GM19395 (cell line): Measurements from ENCODE around the gene IKZF4.
A peak's percentile ranks its signal among the peaks of the same experiment; 100 is the strongest.
"Not testable (repeated sequence)": the region's sequence is repeated elsewhere in the genome, so short reads cannot be mapped to it uniquely, and the experiment has no call there.

Experiments
- ATAC-seq: cut with Tn5 transposase; IDR thresholded peaks from one replicate; pipeline ENCODE4 v1.9.1; 2021; ENCODE audit warnings: mild to moderate bottlenecking, moderate library complexity; ENCODE audit not compliant: unreplicated experiment

IKZF4 gene

DNA sequence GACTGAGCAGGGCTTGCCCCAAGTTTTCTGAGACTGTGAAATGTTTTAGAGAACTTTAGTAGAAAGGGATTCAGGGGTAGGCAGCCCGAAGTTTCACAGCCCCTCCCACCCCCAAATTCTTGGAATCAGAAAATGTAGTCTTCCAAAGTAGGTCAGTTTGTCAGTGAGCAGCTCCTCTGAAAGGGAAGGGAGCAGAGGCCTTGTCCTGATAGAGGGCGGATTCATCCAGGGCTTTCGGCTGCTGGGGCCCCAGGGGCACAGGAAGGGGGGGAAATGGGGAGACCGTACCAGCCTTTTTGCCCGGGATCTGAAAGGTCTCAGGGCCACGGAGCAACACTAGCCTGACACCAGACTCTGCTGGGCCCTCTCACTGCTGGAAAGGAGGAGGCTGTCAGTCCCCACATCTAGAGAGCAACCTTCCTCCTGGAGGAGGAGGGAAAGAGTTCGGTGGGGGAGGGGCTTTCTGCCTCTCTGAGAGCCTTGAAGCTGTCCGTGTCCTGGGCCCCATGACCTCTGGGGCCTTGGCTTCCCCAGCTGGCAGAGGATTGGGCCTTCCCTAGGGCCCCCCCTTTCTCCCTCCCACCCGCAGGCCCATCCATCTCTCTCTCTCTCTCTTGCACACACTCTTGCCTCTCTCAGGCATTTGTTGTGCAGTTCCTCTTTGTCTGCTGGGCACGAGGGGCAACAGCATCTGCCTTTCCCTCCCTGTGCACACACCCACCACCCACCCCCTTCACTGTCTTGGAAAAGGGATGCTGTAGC is at the start of gene IKZF4:
Gene IKZF4 (plus strand): TSS at position 621 of the 762 bp plus-strand sequence. CDS start 451 bp downstream, outside the sequence.
- no peak for ATAC-seq

DNA sequence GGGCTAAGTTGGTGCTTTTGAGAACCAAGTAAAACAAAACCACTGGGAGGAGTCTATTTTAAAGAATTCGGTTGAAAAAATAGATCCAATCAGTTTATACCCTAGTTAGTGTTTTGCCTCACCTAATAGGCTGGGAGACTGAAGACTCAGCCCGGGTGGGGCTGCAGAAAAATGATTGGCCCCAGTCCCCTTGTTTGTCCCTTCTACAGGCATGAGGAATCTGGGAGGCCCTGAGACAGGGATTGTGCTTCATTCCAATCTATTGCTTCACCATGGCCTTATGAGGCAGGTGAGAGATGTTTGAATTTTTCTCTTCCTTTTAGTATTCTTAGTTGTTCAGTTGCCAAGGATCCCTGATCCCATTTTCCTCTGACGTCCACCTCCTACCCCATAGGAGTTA is 48.8 kb upstream of the IKZF4 start:
- no peak for ATAC-seq

DNA sequence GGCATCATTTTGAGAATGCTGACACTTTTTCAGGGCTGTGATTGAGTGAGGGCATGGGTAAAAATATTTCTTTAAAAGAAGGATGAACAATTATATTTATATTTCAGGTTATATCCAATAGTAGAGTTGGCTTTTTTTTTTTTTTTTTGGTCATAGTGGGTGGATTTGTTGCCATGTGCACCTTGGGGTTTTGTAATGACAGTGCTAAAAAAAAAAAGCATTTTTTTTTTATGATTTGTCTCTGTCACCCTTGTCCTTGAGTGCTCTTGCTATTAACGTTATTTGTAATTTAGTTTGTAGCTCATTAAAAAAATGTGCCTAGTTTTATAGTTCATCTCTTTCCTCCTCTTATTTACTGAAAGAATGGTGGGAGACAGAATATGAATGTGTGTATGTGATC is 48.4 kb upstream of the IKZF4 start:
- ATAC-seq: no peak

DNA sequence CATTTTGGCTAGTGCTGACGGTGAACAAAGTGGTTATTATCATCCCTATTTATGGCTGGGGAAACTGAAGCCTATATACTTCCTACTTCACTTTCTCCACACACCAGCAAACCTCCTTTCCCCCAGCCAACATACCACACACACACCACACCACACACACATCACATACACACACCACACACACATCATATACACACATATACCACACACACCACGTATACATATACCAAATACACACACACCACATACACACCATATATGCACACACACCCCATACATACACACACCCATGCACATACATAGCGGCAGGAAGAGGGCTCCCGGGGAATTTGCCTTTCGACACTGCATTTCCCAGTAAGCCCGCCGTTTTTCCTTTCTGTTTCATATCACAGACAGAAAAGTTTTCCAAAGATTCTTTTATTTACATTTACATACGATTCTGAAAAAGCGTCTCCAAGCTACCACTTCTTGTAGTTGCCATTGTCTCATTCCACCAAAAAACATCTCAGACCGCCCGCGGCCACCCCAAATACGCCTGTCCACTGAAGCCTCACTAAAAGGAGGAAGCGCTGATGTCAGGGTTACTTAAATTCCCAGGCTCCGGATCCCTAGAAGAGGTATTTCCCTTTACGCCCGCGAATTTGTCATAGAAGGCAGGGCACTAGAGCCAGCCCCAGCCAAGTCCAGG is 47.8 kb upstream of the IKZF4 start:
- no peak for ATAC-seq

DNA sequence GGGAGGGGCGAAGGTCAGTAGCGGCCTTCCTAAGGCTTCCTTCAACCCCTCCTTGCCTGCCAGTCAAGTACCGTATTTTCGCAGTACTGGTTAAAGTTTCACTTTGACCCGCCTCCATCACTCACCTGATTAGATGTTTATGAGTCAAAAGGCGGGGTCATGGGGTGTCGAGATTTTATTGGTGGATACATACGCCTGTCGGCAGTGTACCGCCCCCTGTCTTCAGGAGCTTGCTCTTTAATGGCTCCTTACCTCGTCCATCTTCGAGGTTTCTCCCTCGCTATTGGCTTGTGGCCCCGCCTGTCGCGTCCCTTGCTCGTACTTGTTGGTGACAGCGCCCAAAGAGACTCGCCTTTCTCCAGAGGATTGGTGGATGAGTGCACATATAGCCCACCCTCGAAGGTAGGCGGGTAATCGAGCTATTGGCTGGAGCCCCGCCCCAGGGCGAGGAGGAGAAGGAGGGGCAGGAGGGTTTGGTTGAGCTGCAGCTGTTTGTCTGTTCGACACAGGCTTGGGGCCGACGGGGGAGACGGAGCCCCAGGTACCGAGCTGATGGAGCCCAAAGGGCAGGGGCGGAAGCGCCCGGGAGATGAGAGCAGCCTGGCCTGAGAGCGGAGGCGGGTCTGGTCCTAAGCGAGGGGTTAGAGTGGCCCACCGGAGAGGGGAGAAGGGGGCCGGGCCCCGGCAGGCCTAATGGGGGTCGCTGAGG is 47.1 kb upstream of the IKZF4 start, which contains the start of gene RAB5B:
Gene RAB5B (plus strand): TSS at position 480 of the 709 bp plus-strand sequence. CDS start 12,883 bp downstream, outside the sequence.
- peak; percentile 97 for ATAC-seq

DNA sequence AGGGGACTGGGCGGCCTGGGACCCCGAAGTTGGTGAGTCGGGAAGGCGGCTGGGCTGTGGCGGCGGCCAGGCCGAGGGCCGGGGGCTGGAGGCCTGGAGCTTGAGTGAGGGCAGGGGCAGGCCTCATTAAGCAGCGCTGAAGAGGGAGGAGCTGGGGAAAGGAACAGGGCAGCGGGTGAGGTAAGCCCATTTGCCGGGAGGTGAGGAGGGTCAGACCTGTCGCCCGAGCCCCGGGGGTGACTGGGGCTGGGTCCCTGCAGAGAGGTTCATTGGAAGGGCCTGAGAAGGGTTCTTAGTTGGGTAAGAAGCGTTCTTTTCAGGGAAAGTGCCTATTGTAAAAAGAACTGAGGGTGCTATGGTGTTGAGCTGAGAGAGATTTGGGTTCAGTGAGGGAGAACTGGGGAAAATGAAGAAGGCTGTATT is 46.5 kb upstream of the IKZF4 start:
- peak; percentile 22 for ATAC-seq

DNA sequence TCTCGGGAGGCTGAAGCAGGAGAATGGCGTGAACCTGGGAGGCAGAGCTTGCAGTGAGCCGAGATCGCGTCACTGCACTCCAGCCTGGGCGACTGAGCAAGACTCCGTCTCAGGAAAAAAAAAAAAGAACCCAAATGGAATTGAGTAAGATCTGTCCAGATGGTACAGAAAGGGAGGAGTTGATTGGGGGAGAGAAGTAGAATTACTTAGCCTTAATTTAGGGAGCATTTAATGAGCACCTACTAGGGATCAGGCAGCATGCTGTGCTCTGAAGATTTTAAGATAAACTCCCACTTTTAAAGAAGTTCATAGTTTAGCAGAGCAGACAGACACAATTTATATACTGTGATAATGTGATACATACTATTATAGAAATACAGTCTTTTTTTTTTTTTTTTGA is 42.5 kb upstream of the IKZF4 start:
- no peak for ATAC-seq

DNA sequence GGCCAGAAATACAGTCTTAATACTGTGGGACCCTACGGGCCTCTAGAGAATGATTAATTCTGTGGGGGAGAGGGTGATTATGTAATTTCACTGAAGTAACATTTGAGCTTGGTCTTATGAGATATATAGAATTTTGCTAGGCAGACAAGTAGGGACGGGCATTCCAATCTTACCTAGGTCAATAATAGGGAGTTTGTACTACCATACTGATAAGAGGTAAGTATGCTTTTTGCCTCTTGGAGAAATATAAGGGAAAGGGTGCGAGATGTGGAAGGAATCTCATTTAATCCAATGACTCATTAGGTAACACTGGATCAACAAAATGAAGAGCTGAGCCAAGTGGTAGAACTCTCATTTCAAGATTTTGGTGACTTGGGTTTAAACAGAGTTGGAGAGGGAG is 41.8 kb upstream of the IKZF4 start:
- ATAC-seq: no peak

DNA sequence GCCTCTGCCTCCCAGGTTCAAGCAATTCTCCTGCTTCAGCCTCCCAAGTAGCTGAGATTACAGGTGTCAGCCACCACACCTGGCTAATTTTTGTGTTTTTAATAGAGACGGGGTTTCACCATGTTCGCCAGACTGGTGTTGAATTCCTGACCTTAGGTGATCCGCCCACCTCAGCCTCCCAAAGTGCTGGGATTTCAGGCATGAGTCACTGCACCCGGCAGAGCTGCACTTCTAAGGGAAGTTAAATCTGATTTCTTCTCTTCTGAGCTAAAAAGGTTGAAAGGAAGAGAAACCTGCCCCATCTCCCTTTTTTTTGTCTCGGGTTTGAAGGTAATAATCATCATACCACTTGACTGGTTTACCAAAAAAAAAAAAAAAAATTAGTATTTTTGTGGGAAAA is 39.0 kb upstream of the IKZF4 start:
- ATAC-seq: not testable (repeated sequence)

DNA sequence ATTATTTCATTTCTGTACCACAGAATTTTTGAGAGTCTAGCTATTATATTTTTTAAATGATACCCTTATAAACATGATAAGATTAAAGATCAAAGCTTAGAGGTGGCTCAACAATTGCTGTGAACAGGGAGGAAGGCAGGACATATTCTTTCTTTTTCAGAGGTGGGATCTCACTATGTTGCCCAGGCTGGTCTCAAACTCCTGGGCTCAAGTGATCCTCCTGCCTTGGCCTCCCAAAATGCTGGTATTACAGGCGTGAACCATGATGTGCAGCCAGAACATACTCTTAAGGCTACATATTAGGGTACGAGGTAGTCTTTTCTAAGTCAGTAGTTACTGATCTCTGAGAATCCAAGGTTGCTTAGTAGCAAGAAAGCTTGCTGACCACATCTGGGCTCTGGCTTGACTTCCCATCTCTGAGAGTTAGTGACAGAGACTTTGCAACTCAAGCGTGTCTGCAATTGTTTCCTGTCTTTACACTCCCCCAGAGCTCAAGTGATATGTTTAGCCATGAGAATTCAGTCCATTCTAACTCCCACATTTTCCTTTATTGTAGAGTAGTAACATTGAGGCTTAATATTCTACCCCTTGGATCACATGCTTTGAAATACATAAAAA is 38.4 kb upstream of the IKZF4 start:
- peak; percentile 89 for ATAC-seq

DNA sequence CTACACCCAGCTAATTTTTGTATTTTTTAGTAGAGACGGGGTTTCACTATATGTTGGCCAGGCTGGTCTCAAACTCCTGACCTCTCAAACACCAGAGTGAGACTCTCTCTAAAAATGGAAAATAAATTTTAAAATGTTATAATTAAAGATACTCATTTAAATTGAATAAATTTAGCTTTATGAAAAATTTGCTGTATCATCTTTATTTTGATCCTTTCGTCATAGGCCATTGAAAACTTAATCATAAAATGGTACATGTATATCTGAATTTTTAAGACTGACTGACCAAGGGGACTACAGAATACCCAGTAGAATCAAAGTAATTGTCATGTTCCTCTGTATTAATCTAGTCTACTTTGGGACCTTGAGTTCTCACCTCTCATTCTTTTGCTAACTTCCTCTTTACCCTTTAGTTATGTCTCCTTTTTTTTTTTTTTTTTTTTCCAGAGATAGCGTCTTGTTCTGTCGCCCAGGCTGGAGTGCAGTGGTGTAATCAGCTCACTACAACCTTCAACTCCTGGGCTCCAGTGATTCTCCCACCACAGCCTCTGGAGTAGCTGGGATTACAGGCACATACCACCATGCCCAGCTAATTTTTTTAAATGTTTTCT is 37.5 kb upstream of the IKZF4 start:
- ATAC-seq: no peak

DNA sequence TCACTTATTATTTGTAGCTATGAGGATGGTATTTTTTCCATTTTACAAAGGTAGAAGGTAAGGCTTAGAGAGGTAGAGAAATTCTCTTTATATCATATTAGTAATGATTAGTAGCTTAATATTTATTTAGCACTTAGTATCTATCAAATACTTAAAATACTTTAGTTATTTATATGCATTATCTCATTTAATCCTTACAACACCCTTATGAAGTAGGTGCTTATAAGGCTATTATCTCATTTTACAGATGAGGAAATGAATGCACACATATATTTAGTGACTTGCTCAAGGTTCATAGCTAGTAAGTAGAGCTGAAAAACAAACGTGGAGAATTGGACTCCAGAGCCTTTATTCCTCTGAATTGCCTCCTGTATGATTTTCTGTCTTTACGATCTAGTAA is 36.0 kb upstream of the IKZF4 start:
- ATAC-seq: no peak

DNA sequence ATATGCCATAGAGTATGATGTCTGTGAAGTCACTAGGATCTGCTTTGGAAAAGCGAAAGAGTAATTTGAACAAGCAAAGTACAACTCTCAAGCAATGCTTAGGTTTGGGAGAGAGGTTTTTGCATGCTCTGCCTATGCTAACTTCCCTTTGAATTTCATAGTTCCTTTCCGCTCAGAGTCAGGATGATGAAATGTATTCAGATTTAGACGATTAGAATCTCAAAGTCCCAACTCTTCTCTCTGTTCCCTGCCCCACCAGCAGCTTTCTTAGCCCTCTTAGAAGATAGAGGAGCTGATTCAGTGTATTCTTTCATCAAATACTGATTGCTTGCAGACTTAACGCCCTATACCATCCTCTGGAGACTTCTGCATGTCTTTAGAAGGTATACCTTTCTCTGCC is 35.5 kb upstream of the IKZF4 start:
- ATAC-seq: no peak

DNA sequence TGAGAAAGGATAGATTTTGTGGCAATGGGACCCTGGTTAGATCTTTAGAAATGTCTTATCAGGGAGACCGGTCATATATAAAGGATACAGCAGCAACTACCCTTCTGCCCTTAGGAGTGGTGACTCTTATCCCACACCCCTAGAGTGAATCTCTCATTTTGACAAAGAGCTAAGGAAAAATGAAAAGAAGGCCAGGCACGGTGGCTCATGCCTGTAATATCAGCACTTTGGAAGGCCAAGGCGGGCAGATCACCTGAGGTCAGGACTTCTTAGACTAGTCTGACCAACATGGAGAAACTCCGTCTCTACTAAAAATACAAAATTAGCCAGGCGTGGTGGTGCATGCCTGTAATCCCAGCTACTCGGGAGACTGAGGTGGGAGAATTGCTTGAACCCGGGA is 34.9 kb upstream of the IKZF4 start:
- ATAC-seq: not testable (repeated sequence)

DNA sequence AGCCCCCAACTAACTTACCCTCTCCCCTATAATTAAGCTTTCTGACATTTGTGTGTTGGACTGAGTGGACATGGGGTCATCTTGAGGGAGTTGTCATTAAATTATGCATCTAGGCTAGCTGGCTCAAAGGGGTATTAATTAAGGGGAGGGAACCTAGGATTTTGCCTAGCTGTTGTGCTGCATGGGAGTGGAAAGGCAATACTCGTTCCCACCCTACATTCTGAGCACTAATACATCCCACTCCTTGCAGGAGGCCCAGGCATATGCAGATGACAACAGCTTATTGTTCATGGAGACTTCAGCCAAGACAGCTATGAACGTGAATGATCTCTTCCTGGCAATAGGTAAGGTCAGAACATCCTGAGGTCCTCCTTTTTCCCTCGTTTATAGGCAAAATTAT is 29.7 kb upstream of the IKZF4 start:
- no peak for ATAC-seq

DNA sequence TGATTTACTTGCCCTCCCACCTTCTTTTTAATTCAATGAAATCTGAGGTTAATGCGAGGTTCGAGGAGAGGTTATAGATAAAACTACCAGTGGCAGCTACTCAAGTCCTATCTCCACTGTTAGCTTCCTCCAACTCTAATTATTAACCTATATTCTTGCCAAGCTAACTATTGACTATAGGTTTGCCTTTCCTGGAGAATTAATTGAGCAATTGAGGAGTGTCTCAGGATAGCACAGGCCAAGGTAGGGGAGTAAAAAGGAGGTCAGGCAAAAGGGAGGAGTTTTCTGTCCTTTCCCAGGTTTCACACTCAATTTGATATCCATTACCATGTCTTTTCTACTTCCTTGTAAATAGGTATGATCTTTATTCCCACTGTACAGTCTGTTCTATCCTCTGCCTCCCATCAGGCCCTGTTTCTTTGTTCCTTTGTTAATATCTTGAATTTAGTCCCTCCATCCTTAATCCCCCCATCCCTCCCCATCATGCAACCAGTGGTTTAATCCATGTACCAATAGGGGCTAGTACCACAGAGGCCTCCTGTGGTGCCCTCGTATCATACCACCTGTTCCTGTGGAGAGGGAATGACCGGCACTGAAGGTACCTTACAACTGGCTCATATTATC is 27.5 kb upstream of the IKZF4 start:
- ATAC-seq: no peak

DNA sequence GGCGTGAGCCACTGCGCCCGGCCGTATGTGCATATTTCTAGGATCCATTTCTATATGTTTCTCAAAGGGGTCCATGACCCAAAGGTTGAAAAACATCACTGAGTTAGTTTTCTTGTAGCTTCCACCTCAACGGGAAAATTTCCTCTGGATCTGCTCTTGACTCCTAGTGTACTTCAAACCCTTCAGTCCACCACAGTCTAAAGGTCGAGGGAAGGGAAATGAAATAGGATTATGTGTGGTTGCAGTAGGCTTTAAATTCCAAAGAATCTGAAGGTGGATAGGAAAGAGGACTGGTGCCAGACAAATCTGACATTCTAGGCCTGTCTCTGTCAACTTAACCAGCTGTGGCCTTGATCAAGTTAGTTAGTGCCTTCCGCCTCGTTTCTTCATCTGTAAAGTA is 25.5 kb upstream of the IKZF4 start:
- no peak for ATAC-seq

DNA sequence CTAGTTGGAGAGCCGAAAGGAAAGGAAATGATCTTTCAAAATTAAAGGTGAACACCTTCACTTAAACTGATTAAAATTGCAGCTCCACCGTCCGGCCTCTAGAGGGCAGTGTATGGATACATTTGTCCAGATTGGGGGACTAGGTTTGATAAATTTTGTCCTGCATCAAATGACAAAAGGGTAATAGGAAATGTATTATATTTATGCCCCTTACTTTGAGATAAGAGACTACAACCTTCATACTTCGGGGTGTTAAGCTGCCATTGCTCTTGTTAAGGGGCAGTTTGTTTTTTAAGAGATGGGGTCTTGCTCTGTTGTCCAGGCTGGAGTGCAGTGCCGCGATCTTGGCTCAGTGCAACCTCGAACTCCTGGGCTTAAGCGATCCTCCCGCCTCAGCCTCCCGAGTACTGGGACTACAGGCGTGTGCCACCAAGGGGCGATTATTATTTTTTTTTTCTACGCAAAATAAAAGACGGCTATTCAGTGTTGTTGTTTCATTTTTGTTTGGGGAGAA is 24.6 kb upstream of the IKZF4 start:
- ATAC-seq: no peak

DNA sequence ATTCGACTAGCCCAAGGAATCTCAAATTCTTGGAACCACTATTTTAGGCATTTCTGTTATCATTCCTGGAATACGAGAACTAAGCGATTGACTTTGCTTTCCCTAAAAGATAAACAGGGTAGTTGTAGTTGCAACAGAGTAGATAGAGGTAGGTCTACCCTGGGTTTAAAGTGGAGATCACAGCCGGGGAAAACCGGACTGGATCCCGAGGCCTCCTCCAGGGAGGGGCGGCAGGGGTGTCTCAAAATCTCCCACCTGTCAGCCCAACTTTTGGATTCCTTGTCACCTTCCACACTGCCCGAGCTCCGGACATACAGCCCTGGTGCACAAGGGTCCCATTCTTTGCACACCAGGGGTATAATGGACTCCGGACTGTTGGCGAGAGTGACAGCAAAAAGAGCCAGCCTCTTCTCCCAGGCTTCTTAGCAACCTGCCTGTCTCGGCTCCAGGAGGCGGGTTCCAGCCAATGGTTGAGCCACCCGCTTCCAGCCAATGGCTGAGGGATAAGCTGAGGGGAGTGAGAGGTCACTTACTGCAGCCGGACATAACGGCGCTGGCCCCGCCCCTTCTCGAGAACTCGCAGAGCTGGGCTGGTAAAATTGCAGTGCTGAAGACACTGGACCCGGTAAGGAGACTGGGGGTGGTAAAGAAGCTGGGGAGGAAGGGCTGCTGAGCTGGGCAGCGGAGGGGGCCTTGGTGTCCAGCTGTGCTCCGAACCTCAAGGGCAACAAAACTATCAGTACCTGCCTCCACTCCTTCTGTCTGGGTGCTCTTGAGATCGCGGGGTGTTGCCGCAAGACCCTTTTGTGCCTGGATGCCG is 23.9 kb upstream of the IKZF4 start, which contains the start of gene SUOX:
Gene SUOX (plus strand): TSS at position 562 of the 820 bp plus-strand sequence. CDS start 4,946 bp downstream, outside the sequence.
- peak; percentile 100 for ATAC-seq
